GM19238 (cell line): Measurements from ENCODE around the gene EPG5.
"Not testable (repeated sequence)": the region's sequence is repeated elsewhere in the genome, so short reads cannot be mapped to it uniquely, and the experiment has no call there.

Experiments used
- DNase-seq: peaks from one replicate; pipeline ENCODE4 v3.0.0; 2011; ENCODE audit warnings: low spot score; ENCODE audit not compliant: insufficient read length

EPG5 gene

GRCh38 chr18:45967007-45967706 is at the start of gene EPG5:
EPG5 (minus strand) TSS chr18:45967329; CDS start chr18:45967239, 90 bp downstream.
- DNase-seq = peak; percentile 87

- DNase-seq = no peak
Measured at GRCh38 chr18:46013484-46014189, 46.5 kb upstream of the EPG5 start.

DNA sequence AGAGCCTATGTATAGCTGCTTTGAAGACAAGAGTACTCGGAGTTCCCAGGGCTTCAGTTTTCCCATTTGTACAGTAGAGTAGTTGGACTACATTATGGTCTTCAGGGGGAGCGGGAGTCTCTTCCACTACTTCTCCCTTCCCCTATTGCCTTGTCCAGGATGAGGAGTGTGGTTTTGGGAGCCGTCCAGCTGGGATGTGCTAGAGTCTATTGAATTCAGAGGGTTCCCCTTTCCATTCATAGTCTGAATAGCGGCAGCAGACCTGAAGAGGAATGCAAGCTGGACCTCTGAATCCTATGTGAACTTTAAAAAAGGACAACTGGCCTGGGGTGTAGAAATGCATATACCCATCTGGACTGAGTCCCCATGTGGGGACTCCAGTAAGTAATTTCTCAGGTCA is 43.5 kb upstream of the EPG5 start:
- no peak for DNase-seq

GRCh38 chr18:46010050-46010449 is 42.9 kb upstream of the EPG5 start:
- DNase-seq = no peak

DNA sequence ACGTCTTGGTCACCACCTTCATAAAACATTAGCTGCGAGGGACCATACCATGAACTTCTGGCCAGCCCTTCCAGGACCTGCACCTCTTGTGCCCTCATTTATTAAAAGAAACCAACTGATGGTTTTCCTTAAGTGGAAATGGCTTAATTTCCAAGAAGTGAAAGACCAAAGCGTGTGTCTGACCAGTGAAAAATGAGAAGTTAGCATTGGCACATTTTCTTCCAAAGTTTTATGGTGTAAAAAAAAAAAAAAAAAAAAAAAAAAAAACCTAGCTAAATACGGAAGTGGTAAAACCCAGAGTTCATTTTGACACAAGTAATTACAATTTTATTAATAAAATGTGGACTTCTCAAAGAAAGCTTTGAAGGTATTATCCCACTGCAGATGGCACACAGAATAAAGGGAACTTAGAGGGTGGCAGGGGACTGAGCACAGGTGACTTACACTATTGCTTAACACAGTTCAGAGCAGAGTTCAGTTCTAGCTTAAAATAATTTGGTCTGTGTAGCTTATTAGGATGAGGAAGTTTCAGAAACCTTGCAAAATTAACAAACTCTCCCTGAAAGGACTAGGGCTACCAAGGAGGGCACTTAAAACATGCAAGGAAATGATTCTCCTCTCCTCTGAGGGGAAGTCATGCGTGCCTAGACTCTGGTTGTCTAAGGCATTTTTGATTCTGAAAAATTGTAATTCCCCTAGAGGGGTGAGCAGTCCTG is 42.2 kb upstream of the EPG5 start:
- DNase-seq = no peak

- no peak for DNase-seq
Measured at GRCh38 chr18:46008531-46008930, 41.4 kb upstream of the EPG5 start.

DNA sequence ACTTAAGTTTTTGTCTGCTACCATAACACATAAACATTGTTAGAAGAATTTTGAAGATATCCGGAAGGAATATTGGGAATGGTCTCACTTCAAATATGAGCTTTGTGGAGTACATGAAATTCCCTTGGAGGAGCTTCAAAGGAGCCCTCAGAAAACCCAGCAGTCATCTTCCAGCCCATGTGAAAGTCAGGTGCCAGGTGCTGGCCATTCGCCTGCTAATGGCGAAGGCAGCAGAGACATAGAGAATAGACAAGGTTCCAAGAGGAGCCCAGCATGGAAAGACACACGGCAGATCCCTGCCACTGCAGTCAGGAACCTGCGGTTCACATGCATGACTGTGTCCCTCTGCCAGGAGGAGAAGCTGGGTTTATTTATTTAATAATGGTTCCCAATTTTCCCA is 40.0 kb upstream of the EPG5 start:
- no peak for DNase-seq

DNA sequence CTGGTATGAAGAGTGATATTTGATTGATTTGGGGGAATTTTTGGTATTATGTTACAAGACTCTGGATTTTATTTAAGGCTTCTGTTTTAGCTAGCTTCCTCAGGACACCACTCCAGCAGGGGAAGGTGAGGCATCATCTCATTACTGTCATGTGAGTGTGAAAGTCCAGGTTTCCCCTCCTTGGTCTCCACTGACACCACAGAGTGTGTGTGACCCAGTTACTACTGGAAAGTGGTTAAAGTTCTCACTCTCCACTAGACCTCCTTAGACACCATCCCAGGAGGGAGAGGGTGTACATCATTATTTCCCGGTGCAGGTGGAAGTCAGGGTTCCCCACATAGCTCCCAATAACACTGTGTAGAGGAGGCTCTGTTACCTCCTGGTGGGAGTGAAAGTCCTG is 35.8 kb upstream of the EPG5 start:
- no peak for DNase-seq

- DNase-seq = no peak
Measured at GRCh38 chr18:46001892-46002291, 34.8 kb upstream of the EPG5 start.

DNA sequence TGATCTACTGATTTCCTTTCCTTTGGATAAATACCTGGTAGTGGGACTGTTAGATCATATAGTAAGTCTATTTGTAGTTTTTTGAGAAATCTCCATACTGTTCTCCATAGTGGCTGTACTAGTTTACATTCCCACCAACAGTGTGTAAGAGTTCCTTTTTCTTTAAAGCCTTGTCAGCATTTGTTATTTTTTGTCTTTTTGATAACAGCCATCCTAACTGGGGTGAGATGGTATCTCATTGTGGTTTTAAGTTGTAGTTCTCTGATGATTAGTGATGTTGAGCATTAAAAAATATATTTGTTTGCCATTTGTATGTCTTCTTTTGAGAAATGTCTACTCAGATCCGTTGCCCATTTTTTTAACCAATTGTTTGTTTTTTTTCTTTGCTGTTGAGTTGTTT is 33.9 kb upstream of the EPG5 start:
- no peak for DNase-seq

- no peak for DNase-seq
Measured at GRCh38 chr18:45999536-45999935, 32.4 kb upstream of the EPG5 start.

GRCh38 chr18:45998244-45998643 is 31.1 kb upstream of the EPG5 start:
- DNase-seq = no peak

DNA sequence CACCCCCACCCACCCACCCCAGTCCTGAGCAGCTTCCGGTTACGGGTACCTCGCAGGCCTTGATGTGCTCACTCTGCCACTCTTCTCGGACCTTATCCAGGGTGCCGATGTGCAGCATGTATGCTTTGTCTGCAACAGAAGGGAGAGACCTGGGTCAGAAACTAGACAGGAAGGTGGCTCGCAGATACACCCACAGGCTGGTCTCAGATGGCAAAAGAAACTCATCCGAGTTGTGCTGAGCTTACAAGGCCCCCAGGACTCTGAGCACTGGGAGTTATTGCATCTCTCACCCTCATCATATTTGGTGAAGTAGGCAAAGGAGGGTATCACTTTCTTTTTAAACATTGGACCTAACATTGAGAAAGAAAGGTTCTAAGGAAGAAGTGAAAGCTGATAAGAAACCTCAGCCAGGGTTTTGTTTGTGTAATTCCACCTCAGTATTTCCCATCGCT is 30.6 kb upstream of the EPG5 start:
- DNase-seq = no peak

DNA sequence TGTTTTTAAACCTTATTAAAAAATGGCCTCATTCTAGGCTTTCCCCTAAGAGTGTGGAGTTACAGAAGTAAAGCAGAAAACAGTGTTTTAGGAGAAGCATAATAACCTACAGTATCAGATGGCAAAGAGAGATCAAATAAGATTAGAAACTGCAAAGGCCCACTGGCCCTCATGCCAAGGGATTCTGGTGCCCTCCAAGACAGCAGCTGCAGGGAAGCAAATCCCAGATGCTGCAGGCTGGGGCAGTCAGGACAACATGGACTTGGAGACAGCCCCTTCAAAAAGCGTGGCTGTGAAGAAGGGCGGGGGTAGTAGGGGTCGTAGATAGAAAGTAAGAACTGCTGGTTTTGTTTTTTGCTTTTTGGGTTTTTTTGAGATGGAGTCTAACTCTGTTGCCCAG is 28.3 kb upstream of the EPG5 start:
- no peak for DNase-seq

GRCh38 chr18:45993438-45993837 is 26.3 kb upstream of the EPG5 start:
- DNase-seq = no peak

DNA sequence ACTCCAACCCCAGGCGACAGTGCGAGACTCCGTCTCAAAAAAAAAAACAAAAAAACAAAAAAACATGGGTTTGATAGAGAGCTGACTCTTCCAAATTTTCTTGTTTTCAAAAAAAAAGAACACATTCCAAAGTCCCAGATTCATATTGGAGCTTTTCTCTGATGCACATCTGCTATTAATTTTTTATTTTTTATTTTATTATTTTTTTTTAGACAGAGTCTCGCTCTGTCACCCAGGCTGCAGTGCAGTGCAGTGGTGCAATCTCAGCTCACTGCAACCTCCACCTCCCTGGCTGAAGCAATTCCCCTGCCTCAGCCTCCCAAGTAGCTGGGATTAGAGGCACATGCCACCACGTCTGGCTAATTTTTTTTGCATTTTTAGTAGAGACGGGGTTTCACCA is 25.4 kb upstream of the EPG5 start:
- DNase-seq = not testable (repeated sequence)

DNA sequence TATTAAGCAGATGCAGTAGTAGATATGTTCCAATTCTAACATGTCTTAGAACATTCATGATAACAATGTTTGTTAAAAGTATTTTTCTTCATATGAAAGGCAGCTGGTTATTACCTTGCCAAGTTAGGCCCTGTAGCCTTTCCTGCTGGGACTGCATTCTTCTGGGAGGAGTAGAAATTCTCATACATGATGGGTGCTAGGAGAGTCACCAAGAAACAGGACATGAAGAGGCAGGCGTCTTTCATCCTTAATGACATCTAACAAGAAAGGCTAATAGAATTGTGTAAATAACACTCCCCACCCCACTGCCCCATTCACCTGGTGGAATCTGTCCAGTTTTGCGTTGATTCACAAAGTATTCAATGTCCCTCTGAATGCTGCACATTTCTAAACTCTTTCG is 24.7 kb upstream of the EPG5 start:
- DNase-seq = no peak

GRCh38 chr18:45984546-45985235 is 17.6 kb upstream of the EPG5 start:
- no peak for DNase-seq

DNA sequence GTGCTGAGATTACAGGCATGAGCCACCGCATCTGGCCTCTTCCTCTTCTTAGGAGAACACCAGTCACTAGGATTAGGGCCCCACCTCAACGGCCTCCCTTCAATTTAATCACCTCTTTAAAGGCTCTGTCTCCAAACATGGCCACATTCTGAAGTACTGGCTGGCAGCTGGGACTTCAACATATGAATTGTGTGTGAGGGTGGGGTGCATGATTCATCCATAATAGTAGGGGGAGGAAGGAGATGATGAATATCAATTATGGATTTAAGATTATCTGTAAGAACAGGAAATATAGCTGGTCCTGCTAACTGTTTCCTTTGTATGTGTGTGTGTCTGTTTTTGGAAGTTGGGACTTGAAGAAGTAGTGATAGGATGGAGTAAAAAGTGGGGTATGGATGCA is 14.7 kb upstream of the EPG5 start:
- no peak for DNase-seq

DNA sequence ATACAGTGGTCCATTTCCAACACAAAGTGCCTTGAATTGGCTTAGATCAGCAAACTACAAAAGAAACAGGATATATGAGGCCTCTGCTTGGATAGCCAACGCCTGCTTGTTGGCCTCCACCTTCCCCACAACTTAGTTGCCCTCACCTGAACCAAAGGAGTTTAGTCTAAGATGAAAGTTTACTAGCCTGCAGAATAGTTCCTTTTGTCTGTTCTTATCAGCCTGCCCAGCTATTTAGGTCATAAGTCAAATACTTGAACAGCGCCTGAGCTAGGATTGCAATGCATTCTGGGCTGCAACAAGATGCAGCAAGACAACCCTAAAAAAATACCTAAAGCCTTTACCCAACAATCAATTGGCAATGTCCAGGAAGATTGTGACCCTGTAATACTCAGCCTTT is 13.1 kb upstream of the EPG5 start:
- DNase-seq = no peak

DNA sequence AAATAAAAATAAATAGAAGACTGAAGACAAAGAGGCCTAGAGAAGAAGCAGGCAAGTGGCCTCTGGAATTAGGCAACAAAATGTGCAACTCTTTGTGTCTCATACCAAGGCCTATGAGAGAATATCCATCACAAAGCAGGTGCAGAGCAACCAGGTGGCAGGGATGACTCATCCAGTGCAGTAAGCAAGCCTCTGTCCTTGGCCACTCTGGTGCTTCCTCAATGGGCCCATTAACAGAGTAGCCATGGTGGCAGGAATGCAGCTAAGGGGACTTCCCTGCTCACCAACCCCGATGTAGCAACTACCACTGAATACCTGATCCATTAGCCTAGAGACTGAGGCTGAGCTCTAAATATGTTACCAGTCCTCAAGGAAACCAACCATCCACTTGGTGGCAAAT is 11.0 kb upstream of the EPG5 start:
- no peak for DNase-seq

- no peak for DNase-seq
Measured at GRCh38 chr18:45976974-45977373, 9.8 kb upstream of the EPG5 start.
